Neural cell (in vitro differentiated cells): Measurements from ENCODE around the gene KDM8.

Experiments
- EP300 ChIP-seq: fragments of 450-650 bp; conservative IDR thresholded peaks from 2 replicates; pipeline ENCODE4 v1.6.1; 2014; ENCODE audit warnings: antibody characterized with exemption, mild to moderate bottlenecking, moderate library complexity; ENCODE audit not compliant: poor library complexity, severe bottlenecking
- RAD21 ChIP-seq: fragments of 450-650 bp; conservative IDR thresholded peaks from 2 replicates; pipeline ENCODE4 v1.6.1; 2014; ENCODE audit warnings: antibody characterized with exemption, mild to moderate bottlenecking, moderate library complexity
- TF ChIP-seq, protein P1 (sequence below): fragments of 450-650 bp; IDR thresholded peaks from 2 replicates; pipeline ENCODE4 v1.5.1; 2014; ENCODE audit warnings: antibody characterized with exemption, mild to moderate bottlenecking, moderate library complexity; ENCODE audit not compliant: poor library complexity, severe bottlenecking

DNA sequence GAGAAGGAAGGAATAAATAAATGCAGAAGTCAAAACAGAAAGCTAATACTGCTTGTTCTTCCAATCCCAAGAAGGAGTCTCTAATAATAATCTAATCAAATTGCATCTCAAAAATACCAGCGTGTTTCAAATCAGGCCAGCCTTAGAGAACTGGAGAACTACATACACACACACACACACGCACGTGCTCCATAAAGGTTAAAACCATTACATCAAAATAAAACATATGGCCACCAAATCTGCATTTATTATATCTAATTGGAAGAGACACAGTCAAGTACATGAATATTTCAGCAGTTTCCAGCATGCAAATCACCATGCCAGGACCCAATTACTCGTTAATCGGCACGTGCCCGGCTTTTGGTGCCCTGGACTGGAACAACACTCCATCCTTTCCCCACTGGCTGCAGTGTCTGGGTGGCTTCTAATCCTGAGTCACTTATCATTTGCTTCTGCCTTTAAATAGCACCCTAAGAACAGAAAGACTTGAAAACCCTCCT lies 20.4 kb upstream of the KDM8 start:
- no peak for TF ChIP-seq EP300
- no peak for TF ChIP-seq RAD21
- TF ChIP-seq, protein P1, sequence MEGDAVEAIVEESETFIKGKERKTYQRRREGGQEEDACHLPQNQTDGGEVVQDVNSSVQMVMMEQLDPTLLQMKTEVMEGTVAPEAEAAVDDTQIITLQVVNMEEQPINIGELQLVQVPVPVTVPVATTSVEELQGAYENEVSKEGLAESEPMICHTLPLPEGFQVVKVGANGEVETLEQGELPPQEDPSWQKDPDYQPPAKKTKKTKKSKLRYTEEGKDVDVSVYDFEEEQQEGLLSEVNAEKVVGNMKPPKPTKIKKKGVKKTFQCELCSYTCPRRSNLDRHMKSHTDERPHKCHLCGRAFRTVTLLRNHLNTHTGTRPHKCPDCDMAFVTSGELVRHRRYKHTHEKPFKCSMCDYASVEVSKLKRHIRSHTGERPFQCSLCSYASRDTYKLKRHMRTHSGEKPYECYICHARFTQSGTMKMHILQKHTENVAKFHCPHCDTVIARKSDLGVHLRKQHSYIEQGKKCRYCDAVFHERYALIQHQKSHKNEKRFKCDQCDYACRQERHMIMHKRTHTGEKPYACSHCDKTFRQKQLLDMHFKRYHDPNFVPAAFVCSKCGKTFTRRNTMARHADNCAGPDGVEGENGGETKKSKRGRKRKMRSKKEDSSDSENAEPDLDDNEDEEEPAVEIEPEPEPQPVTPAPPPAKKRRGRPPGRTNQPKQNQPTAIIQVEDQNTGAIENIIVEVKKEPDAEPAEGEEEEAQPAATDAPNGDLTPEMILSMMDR = no peak
